Epidermal melanocyte (primary cell): ENCODE data around the gene SPRR4.

Source experiments
- DNase-seq: peaks from one replicate; pipeline ENCODE4 v3.0.0; 2011; ENCODE audit warnings: low spot score; ENCODE audit not compliant: insufficient read length

SPRR4 gene

GRCh38 chr1:152970495-152970894 is at the start of gene SPRR4:
SPRR4 (plus strand) TSS chr1:152970648; CDS start chr1:152971891, 1,243 bp downstream.
- no peak for DNase-seq

- no peak for DNase-seq
Measured at GRCh38 chr1:152924191-152924590, 46.3 kb upstream of the SPRR4 start.

- DNase-seq: no peak
Measured at GRCh38 chr1:152926091-152926490, 44.4 kb upstream of the SPRR4 start.

GRCh38 chr1:152928671-152929070 is 41.8 kb upstream of the SPRR4 start:
- DNase-seq: no peak

GRCh38 chr1:152932170-152932811 is 38.2 kb upstream of the SPRR4 start:
- DNase-seq: no peak

- DNase-seq: no peak
Measured at GRCh38 chr1:152933196-152933595, 37.3 kb upstream of the SPRR4 start.

GRCh38 chr1:152940614-152941013 is 29.8 kb upstream of the SPRR4 start:
- no peak for DNase-seq

GRCh38 chr1:152941037-152941711 is 29.3 kb upstream of the SPRR4 start:
- DNase-seq: no peak

GRCh38 chr1:152942161-152942560 is 28.3 kb upstream of the SPRR4 start:
- DNase-seq: no peak

- no peak for DNase-seq
Measured at GRCh38 chr1:152946248-152946647, 24.2 kb upstream of the SPRR4 start.

- DNase-seq: no peak
Measured at GRCh38 chr1:152946651-152947256, 23.7 kb upstream of the SPRR4 start, which contains the start of gene SPRR5. SPRR5 (plus strand) TSS chr1:152947206; CDS start chr1:152948555, 1,349 bp downstream.

- no peak for DNase-seq
Measured at GRCh38 chr1:152951711-152952110, 18.7 kb upstream of the SPRR4 start.

- no peak for DNase-seq
Measured at GRCh38 chr1:152953761-152954160, 16.7 kb upstream of the SPRR4 start.

GRCh38 chr1:152954436-152954835 is 16.0 kb upstream of the SPRR4 start:
- no peak for DNase-seq

- DNase-seq: no peak
Measured at GRCh38 chr1:152957561-152957960, 12.9 kb upstream of the SPRR4 start.

- DNase-seq: no peak
Measured at GRCh38 chr1:152959273-152959672, 11.2 kb upstream of the SPRR4 start.

- DNase-seq: no peak
Measured at GRCh38 chr1:152959801-152960451, 10.5 kb upstream of the SPRR4 start.

GRCh38 chr1:152960452-152961044 is 9.9 kb upstream of the SPRR4 start:
- no peak for DNase-seq

GRCh38 chr1:152961226-152961891 is 9.1 kb upstream of the SPRR4 start:
- no peak for DNase-seq

GRCh38 chr1:152962876-152963415 is 7.5 kb upstream of the SPRR4 start:
- DNase-seq: no peak

GRCh38 chr1:152964536-152964935 is 5.9 kb upstream of the SPRR4 start:
- no peak for DNase-seq
